Umbilical cord (tissue), 2 donors: ENCODE measurements around the gene SEMA5B. TPM values are rescaled to one million over a fixed set of nuclear protein-coding genes. Genes with fewer than 3 reads are reported as not detected.

Experiments used
- DNase-seq: peaks from one replicate; pipeline ENCODE4 v3.0.0-alpha.2; 2015; ENCODE audit warnings: low spot score
- total RNA-seq: library from RNA; depleted of rRNA; stranded (reverse); fragments of >200 nt; gene quantifications from one replicate; pipeline ENCODE4 v1.2.3, GENCODE V29; 2014; ENCODE audit warnings: low replicate concordance; ENCODE audit not compliant: insufficient read depth

The SEMA5B gene
- total RNA-seq, 1 donor from 2014 or later, result 6.0 TPM

DNA sequence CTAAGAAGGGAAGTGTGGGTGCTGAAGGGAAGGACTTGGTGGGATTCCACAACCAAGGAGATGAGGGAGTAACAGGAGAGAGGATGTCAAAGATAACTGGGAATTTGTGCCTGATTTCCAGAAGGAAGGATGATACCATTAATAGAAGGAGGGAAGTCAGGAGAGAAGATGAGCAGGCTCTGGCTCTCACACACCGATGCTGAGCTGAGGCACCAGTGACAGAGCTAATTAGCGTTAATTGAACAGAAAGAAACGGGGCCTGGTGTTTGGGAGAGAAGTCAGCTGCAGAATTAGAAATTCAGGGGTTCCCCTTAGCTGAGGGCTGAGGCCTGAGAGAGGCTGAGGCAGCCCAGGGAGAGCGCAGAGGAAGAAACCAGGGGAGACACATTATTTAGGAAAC lies 27.4 kb upstream of the SEMA5B start:
- DNase-seq, result no peak

DNA sequence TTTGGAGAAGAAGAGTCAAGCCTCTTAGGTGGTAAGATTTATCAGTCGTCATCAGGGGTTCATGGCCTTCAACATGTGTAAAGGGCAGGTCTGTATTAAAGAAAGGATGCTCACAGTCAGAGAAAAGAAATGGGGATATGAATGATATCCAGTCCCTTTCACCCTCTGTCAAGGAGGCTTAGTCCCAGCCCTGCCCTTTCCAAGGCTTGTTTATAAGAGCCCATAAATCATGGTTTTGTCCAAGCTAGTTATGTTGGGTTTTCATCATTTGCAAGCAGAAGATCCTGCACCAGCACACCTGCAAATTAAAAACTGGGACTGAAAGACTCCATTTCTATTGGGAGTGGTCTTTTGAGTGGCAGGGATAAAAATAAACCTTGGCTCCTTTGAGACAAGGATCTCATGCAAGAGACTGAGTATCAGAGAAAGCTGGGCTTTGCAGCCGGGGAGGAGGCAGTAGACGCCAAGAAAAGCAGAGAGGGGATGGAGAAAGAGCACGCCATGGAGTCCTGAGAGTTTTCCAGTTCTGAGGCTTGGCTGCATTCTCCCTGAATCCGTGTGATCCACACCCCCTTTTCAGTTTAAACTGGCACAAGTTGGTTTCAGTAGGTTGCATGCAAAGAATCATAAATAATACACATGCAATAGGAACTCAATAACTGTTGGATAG lies 26.7 kb upstream of the SEMA5B start:
- DNase-seq, result peak; percentile 59

DNA sequence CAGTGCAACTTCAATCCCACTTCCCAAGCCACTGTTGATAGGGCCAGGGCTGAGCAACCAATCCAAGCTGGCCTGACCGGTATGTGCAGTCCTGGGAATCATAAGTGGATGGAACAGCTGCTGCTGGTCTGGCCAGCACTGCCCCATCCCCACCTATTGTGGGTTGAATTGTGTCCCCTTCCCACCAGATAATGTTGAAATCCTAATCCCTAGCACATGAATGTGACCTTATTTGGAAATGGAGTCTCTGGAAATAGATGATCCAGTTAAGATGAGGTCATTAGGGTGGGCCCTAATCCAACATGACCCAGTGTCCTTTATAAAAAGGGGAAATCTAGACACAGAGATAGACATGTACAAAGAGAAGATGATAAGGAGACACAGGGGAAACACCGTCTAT lies 25.5 kb upstream of the SEMA5B start:
- DNase-seq, result peak; percentile 28

DNA sequence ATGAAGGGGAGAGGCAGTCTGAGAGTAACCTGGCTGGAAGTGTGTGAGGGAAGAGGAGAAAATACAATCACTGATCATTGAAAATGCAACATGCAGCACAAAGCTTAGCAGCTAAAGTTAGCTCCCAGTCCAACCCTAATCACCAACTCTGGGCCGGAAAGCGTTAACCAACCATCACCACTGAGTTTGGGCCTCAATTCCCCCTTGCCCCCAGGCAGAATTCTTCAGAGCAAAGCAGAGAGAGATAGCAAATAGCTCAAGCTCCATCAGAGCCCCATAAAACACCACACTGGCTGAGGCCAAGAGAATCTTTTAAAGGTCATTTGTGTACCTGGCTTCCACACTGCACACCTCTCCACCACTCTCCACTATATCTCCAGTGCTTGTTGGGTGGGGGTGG lies 23.1 kb upstream of the SEMA5B start:
- no peak for DNase-seq

DNA sequence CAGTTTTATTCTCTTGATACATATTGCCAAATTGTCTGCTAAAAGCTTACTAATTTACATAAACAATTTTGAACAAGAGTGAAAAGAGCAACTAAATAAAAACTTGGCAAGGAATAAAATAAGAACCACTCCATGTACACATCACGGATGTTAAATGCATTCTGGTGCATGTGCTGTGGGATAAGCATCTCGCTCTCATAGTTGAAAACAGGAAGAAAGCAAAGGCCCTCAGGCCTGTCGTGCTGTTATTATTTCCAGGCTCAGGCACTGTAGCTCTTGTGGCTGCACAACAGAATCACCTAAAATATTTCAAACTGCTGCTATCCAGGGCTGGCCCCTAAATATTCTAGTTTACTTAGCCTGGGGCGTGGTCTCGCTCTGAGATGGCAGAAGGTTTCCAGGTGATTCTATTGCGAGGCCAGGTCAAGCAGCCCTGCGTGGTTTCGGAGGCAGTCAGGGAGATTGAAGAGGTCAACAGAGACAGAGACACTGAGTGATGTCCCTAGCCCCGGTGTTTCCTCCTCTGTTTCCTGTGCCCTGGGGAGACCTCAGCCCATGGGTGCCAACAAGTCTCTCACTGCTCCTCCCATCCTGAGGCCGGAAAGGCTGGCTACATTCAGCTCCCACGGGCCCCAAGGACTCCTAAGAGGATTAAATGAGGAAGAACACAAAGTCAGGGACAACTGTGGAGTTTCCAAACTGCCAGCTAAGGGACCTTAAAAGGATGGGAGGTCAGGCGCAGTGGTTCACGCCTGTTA lies 21.1 kb upstream of the SEMA5B start:
- DNase-seq, result no peak

DNA sequence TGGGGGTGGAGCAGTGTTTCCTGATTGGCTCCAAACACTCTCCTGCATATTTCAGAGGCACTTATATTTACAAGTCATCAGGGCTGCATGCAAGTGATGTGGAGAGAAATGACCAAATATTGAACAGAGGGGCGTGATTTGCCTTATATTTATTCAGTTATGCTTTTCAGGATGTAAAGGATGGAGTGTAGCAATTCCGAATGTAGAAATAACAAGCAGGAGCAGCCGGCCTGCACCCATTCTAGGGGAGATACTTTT lies 19.4 kb upstream of the SEMA5B start:
- DNase-seq, result no peak

DNA sequence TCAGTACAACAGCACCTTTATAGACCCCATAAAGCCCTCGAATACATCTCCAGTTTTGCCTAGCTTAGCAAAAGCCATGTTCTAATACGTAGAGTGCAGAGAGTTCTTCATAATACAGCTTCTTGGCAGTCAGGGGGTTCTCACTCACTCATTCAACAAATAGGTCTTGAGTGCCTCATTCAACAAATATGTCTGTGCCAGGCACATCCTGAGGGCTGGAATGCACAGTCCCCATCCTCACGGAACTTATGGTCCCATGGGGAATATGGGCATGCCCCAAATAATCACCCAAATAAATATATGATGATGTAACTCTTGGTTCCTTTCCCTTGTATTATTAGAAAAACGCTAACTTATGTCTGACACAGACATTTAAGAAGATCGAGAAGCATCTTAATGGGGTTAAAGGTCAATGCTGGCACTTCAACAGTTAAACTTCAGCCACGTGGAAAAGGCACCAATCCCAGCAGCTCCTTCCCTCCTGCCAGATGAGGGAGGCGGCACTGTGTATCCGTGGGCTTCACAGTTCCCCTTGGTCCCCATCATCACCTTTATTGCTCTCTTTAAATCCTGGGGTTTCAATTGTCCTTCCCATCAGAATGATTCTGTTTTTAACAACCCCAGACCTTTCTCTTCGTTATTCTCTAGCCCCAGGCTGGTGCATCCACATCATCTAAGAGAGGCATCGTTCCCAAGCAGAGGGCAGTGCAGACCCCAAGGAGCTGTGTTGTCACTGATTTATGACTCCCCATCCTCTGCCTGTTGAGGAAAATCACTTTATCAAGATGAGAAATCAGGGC lies 18.9 kb upstream of the SEMA5B start:
- DNase-seq, result no peak

DNA sequence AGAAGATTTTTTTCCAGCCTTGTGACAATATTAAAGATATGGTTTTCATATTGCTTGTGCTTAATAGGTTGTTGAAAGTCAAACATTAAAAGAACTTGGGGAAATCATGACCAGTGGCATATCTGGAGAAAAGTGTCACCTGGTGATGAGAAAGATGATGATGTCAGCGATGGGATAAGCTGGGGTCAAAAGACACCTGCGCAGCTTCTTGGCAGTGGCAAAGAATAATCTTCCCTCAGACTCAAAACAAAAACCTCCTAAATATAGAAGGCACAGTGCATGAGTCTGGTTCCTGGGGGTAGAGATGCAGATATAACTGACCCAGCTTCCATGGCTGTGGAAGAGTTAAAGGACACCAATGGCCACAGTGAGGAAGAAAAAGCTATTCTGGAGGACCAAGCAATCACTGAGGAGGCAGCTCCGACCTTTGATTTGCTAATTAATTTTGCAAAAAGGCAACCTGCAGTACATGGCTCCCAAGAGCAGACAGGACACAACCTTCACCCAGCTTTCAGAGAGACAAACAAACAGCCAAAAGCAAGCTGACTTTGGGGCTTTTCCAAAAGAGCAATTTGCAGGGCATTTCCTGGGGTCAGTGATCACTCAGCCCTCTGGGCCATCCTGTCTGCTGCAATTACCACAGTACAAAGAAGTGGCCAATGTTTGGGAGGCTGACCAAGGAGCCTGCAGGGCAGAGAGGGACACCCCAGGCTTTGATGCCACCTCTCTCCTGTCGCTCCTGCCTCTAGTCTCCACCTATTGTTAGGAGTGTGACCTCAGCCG lies 17.6 kb upstream of the SEMA5B start:
- DNase-seq, result no peak

DNA sequence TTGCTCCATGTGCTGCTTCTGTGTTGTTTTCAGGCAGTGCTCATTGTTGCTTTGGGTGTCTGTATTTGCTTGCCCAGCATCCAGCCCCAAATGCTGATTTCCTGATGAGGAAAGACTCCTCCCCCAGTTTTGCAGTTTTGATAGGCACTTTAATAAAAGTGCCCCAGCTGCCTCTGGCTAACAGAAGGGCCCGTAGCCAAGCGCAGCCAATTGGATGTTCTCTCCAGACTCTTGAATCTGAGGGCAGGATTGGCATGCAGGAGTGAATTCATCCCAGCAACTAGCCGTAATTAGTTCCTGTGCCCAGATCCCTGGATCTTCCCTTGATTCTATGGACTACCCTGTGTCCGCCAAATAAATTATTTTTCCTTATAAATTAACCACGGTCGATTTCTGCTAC lies 14.8 kb upstream of the SEMA5B start:
- DNase-seq, result no peak

DNA sequence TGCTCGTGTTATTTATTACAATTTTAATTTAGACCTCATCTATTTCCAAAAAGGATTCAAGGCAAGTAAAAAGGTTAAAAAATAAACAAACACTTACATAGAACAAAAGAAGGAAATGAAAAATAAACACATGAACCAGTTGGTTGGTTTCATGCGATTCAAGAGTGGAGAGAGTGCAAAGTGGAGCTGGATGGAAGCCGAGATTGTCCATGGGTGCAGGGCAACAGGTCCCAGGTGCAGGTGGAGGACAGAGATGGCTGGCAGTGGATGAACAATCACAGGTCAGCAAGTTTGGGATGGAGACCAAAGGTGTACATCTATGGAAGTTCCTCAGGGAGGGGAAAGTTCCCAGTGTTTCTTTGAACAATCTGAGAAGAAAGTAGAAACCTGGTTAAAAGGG lies 11.6 kb upstream of the SEMA5B start:
- no peak for DNase-seq

DNA sequence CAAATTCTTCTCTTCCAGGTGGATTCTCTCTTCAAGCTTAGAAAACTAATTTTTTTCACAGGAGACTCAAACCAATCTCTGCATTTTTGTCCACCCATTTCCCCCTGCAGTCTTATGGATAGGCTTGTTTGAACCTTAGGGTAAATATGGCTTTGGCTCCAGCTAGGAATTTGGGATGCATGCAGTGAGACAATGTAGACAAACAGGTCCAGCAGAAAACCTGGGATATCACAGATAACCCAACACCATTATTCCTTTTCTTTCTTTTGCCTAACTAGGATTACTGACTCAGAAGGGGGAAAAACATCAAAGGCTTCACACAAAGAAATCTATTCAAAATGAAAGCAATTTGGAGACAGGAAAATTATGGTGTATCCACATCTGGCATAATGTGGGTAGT lies 11.2 kb upstream of the SEMA5B start:
- no peak for DNase-seq

DNA sequence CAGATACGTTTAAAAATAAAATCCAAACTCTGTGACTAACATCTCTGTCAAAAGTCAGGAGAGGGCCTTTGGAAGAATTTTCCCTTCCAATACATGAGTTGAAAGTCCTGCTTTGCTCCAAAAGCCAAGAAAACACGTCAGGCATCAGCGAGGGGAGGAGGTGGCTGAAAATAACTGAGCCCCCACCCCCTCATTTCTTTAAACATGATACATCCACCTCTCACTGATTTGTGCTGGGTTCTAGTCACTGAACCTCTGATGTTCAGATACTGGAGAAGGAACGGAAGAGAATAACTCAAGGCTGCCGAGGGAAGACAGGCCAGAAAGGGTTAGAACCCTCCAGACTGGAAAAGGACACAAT lies 9.4 kb upstream of the SEMA5B start:
- no peak for DNase-seq

DNA sequence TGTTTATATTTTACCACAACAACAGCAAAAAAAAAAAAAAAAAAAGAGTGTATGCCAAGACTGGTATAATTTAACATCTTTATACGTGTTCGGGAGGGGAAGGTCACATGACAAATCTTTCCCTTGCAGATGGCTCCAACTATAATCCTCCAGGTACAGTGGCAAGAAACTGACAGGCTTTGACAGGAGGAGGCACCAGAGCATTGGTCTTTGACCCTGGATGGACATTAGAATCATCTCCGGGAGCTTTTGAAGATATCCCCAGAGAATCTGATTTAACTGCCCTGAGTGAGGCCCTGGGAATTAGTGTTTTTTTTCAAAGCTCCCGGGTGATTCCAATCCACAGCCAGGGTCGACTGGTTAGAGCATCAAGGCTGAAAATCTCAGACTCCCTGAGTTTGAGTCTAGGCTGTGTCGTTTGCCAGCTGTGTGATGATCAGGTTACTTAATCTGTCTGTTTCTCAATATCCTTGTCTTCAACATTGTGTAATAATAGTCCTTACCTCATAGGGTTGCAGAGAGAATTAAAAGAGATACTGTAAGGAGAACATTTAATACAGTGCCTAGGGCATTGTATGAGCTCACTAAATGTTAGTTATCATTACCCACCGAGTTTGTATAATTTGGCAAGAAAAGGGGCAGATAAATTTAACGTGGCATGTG lies 8.9 kb upstream of the SEMA5B start:
- no peak for DNase-seq

DNA sequence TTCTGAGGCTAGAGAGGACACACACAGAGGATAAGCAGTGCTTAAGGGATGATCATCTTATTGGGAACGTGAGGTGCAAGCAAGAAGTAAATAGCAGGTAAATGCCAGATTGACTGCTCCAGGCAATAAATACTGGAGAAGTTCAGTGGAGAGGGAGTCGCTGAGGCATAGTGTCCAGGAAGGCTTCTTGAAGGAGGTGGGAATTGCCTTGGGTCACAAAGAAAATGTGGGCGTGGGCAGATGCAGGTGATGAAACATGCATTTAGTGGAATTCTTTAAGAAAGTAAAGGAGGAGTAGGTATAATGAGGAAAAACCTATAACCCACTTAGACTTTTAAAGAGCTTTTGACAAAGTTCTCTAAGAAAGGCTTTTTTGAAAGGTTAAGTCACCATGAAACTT lies 7.4 kb upstream of the SEMA5B start:
- no peak for DNase-seq

DNA sequence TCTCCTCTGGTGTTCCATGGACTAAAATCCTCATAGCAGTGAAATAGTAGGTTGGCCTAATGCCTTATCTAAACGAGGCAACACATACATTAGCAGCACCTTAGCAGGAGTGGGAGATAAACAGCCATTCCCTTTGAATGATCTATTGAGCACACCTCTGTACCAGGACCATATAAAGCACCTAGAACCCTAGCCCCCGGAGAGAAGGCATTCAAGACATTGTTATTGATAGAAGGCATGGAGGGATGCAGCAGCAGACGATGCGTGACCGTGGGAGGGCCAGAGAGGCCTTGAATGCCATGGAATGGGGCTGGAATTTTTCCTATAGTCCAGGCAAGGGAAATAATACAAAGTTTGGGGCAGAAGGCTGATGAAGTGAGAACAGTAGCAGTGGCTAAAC lies 6.6 kb upstream of the SEMA5B start:
- no peak for DNase-seq

DNA sequence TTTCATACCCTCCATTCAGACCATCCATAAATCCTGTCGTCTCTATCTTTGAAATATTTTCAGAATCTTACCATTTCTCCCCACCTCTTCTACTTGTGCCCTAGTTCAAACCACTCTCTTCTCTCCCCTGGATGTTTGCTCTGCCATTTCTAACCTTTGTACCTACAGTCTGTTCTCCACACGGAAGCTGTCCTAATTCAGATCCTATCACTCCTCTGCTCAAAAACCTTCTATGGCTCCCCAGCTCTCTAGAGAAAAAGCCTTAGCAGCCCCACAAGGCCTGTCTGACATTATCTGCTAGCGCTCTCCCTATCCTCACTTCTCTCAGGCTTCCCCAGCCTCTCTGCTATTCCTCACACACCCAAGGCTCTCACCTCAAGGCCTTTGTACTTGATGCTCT lies 4.5 kb upstream of the SEMA5B start:
- DNase-seq, result no peak

DNA sequence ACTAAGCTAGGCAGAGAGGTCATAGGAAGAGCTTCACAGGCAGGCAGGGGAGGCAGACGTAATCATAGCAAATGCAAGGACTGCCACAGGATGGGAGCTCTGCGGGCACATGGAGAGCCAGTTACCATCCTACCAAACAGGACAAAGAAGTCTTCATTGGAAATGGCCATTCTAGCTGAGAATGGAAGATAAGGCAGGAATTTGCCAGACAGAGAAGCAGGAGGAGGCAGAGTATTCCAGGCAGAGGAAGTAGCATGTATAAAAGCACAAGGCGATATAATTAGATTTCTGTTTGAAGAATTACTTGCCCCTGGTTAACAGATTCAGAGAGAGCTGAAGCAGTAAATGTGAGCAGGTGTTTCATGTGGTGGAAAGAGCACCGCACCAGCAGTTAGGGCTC lies 3.5 kb upstream of the SEMA5B start:
- no peak for DNase-seq

DNA sequence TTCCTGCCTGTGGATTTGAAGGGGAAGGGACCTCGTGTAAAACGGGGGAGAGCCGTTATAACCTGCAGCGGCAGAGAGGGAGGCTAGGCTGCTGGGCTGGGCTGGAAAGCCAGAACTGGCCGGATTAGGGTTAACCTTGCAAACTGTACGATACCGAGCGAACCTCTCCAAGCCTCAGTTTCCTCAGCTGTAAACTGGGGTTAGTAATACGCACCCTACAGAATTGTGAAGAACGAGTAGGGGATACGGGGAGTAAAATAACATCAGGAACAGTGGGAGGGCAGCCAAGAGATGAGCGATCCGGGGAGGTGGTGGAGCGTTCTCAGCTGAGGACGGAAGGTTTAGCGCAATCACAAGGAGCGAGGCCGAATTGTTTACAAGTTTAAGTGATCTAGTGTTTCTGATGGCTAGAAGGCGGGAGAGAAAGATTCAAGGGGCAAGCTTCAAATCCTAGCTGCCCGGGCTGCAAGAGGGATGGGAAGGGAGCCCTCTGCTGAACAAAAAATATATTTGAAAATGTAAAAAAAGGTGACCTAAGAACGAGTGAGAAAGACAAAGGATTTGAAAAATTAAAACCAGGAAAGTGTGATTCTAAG lies 768 bp upstream of the SEMA5B start:
- DNase-seq, result peak; percentile 80

DNA sequence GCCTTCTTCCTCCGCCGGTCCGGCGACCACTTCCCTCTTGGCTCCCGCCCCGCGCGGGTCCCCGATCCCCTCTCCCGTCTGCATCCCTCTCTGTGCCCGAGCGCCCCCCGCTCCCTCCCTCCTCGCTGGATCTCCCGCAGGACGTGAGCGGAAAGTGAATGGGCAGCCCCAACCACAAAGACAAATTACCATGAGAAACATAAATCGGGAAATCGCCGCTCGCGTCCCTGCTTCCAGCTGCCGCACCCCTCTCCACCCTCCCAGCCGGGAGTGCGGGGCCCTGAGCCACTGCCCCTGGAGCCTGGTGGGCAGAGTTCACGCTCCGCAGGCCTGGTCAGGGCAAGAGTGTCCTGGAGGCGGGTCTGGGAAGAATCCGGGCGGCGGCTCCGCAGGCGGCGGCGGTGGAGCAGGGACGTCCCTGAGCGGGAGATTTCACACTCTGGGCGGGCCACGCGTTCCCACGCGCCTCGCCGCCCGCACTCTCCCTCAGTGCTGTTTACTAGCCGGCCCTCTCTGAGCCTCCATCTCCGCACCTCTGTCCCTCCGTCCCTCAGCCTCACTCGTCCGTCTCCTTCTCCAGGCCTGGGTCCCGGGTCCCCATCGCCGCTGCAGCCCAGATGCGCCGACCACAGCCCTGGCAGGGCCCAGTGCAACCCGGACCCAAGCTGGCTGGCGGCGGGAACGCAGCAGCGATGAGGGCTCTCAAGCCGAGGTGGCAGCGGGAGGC lies 835 bp downstream of the SEMA5B start:
- DNase-seq, result no peak

DNA sequence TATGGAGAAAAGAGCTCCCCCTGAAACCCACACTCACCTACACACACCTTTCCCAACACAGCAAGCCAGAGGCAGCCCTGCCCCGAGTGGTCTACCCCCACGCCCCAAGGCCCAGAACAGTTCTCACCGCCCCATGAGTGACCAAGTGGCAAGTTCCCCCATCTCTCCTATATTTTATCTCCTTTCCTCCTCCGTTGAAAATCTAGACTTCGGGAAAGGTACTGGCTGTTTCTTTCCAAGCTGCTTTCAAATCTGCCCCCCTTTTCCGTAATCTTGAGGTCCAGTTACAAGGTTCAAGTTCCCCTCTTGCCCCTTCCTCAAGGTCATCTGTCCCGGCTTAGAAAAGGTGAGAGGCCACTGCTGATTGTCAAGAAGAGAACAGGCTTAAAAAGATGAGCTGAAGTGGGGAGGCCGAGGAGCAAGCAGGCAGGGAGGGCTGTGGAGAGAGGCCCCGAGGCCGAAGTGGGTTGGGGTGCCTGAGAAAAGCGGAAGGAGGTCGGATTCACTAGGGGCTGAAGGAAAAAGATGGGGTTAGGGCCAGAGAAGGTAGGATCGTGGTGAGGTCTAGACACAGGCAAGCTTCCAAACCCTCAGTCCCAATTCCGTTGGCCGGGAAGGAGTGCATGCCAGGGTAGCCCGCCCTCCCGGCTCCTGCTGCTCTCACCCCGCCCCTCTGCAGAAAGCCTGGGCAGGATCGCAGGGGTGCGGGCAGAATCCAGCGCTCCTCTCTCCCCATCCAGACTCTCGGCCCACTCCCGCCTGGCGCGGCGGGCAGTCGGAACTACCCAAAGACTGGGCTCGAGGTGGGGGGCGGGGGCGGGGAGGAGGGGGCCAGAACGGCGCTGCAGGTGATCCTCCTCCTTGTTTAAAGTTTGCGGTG lies 1.7 kb downstream of the SEMA5B start:
- DNase-seq, result peak; percentile 29
